ENCODE results near the gene MMP24. TPM values are rescaled to one million over a fixed set of nuclear protein-coding genes. Genes with fewer than 3 reads are reported as not detected.

MMP24 gene
- 0.53 and 0.75 TPM in 2 replicates for total RNA-seq

GRCh38 chr20:35226126-35226883, at the start of gene MMP24:
MMP24 (plus strand) TSS chr20:35226690; CDS start chr20:35226739, 49 bp downstream.

GRCh38 chr20:35277531-35278395, 51.3 kb downstream of the MMP24 start, which contains the start of gene MMP24OS:
MMP24OS (minus strand) TSS chr20:35278122; CDS start chr20:35277929, 193 bp downstream.

GRCh38 chr20:35284267-35284991, 57.9 kb downstream of the MMP24 start, which contains the start of gene EIF6:
EIF6 (minus strand) TSS chr20:35284772; CDS start chr20:35284487, 285 bp downstream.

GRCh38 chr20:35291654-35292503, 65.4 kb downstream of the MMP24 start, which contains the start of gene FAM83C:
FAM83C (minus strand) TSS chr20:35292425; CDS start chr20:35292304, 121 bp downstream.

Other genes with a start within 250 kb of the MMP24 start
- gene TRPC4AP, start 133.9 kb upstream of the MMP24 start, total RNA-seq: 66.8 and 76.5 TPM in 2 replicates
- 98.4 and 101 TPM in 2 replicates for gene EDEM2, start 79.4 kb upstream of the MMP24 start, total RNA-seq
- gene PROCR, start 54.6 kb upstream of the MMP24 start, total RNA-seq: 125 and 128 TPM in 2 replicates
- 12.7 and 20.1 TPM in 2 replicates for gene MMP24OS, start 51.4 kb downstream of the MMP24 start, total RNA-seq
- 127 and 134 TPM in 2 replicates for gene EIF6, start 58.1 kb downstream of the MMP24 start, total RNA-seq
- not detected in 2 replicates for gene FAM83C, start 65.7 kb downstream of the MMP24 start, total RNA-seq
- 25.8 and 31.5 TPM in 2 replicates for gene UQCC1, start 185.3 kb downstream of the MMP24 start, total RNA-seq
- gene GDF5, start 211.5 kb downstream of the MMP24 start, total RNA-seq: 4.2 and 23.0 TPM in 2 replicates
- gene CEP250, start 228.9 kb downstream of the MMP24 start, total RNA-seq: 15.7 and 20.5 TPM in 2 replicates